HCT116 (cell line): ENCODE results near the gene SLC28A3.

Source experiments
- EZH2 ChIP-seq: fragments of 200-600 bp; sonication (generic); IDR thresholded peaks from 2 replicates; pipeline ENCODE4 v1.6.1; 2017; ENCODE audit warnings: antibody characterized with exemption, mixed run types
- EZH2phosphoT487 ChIP-seq: fragments of 200-600 bp; IDR thresholded peaks from 2 replicates; pipeline ENCODE4 v1.6.1; 2018; ENCODE audit warnings: antibody characterized with exemption, borderline replicate concordance
- RAD21 ChIP-seq: IDR thresholded peaks from 2 replicates; pipeline ENCODE4 v1.6.1; 2012; ENCODE audit warnings: low read depth, mild to moderate bottlenecking
- YY1 ChIP-seq: IDR thresholded peaks from 2 replicates; pipeline ENCODE4 v1.6.1; 2011; ENCODE audit warnings: low read length, low read depth, moderate library complexity, mild to moderate bottlenecking; ENCODE audit not compliant: insufficient replicate concordance; ENCODE audit errors: extremely low read depth
- ZNF274 ChIP-seq: fragments of 200-500 bp; sonication (Bioruptor generic); IDR thresholded peaks from 2 replicates; pipeline ENCODE4 v1.6.1; 2014; ENCODE audit warnings: mild to moderate bottlenecking, low read depth, low read length, inconsistent platforms
- TF ChIP-seq, protein P1 (sequence below), 3 experiments: fragments of 200-600 bp in 1 of 3; sonication (generic) in 1 of 3; IDR thresholded peaks in 2 of 3; conservative IDR thresholded peaks in 1 of 3; 2 replicates each; pipeline ENCODE4 v1.5.1; 2012 to 2017; ENCODE audit warnings: low read depth in 2 of 3, low read length in 2 of 3, antibody characterized with exemption in 1 of 3, borderline replicate concordance in 1 of 3, control low read depth in 1 of 3, mild to moderate bottlenecking in 1 of 3, mixed read lengths in 1 of 3, mixed run types in 1 of 3, moderate library complexity in 1 of 3; ENCODE audit not compliant: insufficient read depth in 1 of 3
- TF ChIP-seq, protein P2 (sequence below): IDR thresholded peaks from 2 replicates; pipeline ENCODE4 v1.6.1; 2012; ENCODE audit warnings: low read depth

DNA sequence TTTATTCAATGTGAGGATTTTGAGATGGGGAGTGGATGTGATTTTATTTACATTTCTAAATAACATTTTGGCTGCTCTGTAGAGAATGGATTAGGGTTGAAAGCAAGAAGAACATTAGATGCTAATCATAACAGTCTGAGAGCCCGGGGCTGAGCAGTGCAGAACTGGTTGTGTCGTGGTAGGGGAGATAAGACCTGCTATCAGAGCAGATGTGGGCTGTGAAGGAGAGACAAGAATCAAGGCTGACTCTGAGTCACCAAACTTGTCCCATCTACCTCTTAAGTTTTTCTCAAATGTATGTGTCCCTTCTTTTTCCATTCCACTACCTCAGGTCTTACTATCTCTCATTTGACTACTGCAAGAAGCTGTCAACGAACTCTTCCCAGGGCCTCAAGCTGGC is 35.4 kb upstream of the SLC28A3 start:
- TF ChIP-seq ZNF274: no peak
- TF ChIP-seq, protein P1, sequence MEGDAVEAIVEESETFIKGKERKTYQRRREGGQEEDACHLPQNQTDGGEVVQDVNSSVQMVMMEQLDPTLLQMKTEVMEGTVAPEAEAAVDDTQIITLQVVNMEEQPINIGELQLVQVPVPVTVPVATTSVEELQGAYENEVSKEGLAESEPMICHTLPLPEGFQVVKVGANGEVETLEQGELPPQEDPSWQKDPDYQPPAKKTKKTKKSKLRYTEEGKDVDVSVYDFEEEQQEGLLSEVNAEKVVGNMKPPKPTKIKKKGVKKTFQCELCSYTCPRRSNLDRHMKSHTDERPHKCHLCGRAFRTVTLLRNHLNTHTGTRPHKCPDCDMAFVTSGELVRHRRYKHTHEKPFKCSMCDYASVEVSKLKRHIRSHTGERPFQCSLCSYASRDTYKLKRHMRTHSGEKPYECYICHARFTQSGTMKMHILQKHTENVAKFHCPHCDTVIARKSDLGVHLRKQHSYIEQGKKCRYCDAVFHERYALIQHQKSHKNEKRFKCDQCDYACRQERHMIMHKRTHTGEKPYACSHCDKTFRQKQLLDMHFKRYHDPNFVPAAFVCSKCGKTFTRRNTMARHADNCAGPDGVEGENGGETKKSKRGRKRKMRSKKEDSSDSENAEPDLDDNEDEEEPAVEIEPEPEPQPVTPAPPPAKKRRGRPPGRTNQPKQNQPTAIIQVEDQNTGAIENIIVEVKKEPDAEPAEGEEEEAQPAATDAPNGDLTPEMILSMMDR (IDR thresholded peaks at IDR 0.05 in 2 of 3, conservative IDR thresholded peaks at IDR 0.05 in 1 of 3; ENCODE audit: borderline replicate concordance in 1 of 3, insufficient read depth in 1 of 3, low read depth in 2 of 3, low read length in 2 of 3): no peak
- TF ChIP-seq, protein P2, sequence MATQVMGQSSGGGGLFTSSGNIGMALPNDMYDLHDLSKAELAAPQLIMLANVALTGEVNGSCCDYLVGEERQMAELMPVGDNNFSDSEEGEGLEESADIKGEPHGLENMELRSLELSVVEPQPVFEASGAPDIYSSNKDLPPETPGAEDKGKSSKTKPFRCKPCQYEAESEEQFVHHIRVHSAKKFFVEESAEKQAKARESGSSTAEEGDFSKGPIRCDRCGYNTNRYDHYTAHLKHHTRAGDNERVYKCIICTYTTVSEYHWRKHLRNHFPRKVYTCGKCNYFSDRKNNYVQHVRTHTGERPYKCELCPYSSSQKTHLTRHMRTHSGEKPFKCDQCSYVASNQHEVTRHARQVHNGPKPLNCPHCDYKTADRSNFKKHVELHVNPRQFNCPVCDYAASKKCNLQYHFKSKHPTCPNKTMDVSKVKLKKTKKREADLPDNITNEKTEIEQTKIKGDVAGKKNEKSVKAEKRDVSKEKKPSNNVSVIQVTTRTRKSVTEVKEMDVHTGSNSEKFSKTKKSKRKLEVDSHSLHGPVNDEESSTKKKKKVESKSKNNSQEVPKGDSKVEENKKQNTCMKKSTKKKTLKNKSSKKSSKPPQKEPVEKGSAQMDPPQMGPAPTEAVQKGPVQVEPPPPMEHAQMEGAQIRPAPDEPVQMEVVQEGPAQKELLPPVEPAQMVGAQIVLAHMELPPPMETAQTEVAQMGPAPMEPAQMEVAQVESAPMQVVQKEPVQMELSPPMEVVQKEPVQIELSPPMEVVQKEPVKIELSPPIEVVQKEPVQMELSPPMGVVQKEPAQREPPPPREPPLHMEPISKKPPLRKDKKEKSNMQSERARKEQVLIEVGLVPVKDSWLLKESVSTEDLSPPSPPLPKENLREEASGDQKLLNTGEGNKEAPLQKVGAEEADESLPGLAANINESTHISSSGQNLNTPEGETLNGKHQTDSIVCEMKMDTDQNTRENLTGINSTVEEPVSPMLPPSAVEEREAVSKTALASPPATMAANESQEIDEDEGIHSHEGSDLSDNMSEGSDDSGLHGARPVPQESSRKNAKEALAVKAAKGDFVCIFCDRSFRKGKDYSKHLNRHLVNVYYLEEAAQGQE: no peak
- TF ChIP-seq EZH2phosphoT487: no peak
- TF ChIP-seq EZH2: no peak
- TF ChIP-seq YY1: no peak
- no peak for TF ChIP-seq RAD21
